Mammary epithelial cell (primary cell): Measurements from ENCODE around the gene IFFO2.

Source experiments
- CTCF ChIP-seq, 2 donors: IDR thresholded peaks in 1 of 2; conservative IDR thresholded peaks in 1 of 2; 2 replicates each; pipeline ENCODE4 v1.5.1; 2011 to 2012; ENCODE audit warnings: inconsistent platforms in 2 of 2, low read length in 2 of 2, mild to moderate bottlenecking in 2 of 2, control low read depth in 1 of 2, low read depth in 1 of 2; ENCODE audit not compliant: insufficient read depth in 1 of 2; ENCODE audit errors: extremely low read depth in 1 of 2
- EZH2 ChIP-seq: IDR thresholded peaks from 2 replicates; pipeline ENCODE4 v1.6.1; 2012; ENCODE audit warnings: low read length, inconsistent platforms, borderline replicate concordance

- TF ChIP-seq CTCF (conservative IDR thresholded peaks at IDR 0.05 in 1 of 2, IDR thresholded peaks at IDR 0.05 in 1 of 2; ENCODE audit: extremely low read depth in 1 of 2, insufficient read depth in 1 of 2, low read depth in 1 of 2, low read length in 2 of 2), result no peak
- no peak for TF ChIP-seq EZH2
Measured at GRCh38 chr1:18923756-18924211, 32.7 kb downstream of the IFFO2 start.
